Measurements from ENCODE around the gene HRG. TPM values are rescaled to one million over a fixed set of nuclear protein-coding genes. Genes with fewer than 3 reads are reported as not detected.

The HRG gene
- total RNA-seq, 1 experiment from 2014 or later, result not detected

DNA sequence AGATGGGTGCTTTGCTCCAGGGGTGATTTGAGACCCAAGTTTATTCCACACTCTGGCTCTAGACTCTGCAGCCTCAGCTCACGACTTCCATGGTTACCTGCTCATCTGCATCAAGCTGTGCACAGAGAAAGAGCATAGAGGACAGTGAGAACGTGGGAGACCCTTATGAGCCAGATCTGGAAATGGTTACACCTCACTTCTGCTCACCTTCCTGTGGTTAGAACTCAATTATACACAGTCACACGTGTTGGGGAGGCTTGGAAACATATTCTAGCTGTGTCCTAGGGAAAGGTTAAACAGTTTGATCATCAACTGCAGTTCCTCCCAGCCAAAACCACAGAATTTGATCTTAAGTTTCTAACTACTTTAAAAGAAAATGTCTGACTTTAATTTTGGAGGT is 23.8 kb upstream of the HRG start:
- no peaks in the 10 kb centered on the region for H4K20me1 ChIP-seq (ENCODE audit: insufficient read depth, low read depth, low read length)
- no peak overlapping the region for H3K4me2 ChIP-seq (ENCODE audit: low read depth, low read length, poor library complexity, severe bottlenecking)
- no peak for DNase-seq
- H3K36me3 ChIP-seq (ENCODE audit: insufficient read depth, low read length), result no peaks in the 10 kb centered on the region
- H3K79me2 ChIP-seq (ENCODE audit: low read length), result no peaks in the 10 kb centered on the region
- H2AFZ ChIP-seq (ENCODE audit: low read length), result no peak overlapping the region
- H3K27me3 ChIP-seq (ENCODE audit: low read length), result no peaks in the 10 kb centered on the region
- H3K9me2 ChIP-seq (replicated peaks; ENCODE audit: insufficient read depth, low read length), result no peaks in the 10 kb centered on the region
- H3K4me3 ChIP-seq (ENCODE audit: low read length), result no peak overlapping the region
- H3K9me3 ChIP-seq (ENCODE audit: low read length), result no peaks in the 10 kb centered on the region
- H3K9ac ChIP-seq (ENCODE audit: low read length), result no peak overlapping the region
- no peaks in the 10 kb centered on the region for H3K4me1 ChIP-seq (ENCODE audit: low read length)
- no peak overlapping the region for H3K27ac ChIP-seq (ENCODE audit: low read length)

DNA sequence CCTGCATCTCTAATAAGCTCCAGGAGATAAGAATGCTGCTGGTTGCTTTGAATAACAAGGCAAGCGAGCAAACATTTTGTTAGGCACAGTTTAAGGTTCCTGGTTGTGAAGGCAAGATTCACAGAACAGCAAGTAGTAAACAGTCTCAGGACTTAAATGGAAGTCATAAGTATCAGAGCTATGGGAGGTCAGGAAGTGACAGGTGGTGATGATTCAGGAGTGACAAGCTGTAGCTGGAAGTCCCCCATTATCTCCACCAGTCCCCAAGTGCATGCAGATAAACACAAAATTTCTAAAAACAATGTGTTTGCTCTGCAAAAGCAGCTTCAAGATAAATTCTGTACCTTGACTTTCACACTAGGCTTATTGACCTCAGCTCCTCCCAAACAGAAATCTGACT is 22.3 kb upstream of the HRG start:
- H3K36me3 ChIP-seq (ENCODE audit: insufficient read depth, low read length), result no peaks in the 10 kb centered on the region
- no peak overlapping the region for H3K4me2 ChIP-seq (ENCODE audit: low read depth, low read length, poor library complexity, severe bottlenecking)
- H3K79me2 ChIP-seq (ENCODE audit: low read length), result no peaks in the 10 kb centered on the region
- no peak overlapping the region for H3K27ac ChIP-seq (ENCODE audit: low read length)
- no peak overlapping the region for H3K9ac ChIP-seq (ENCODE audit: low read length)
- no peaks in the 10 kb centered on the region for H3K9me3 ChIP-seq (ENCODE audit: low read length)
- H3K9me2 ChIP-seq (replicated peaks; ENCODE audit: insufficient read depth, low read length), result no peaks in the 10 kb centered on the region
- DNase-seq, result no peak
- no peak overlapping the region for H3K4me3 ChIP-seq (ENCODE audit: low read length)
- H4K20me1 ChIP-seq (ENCODE audit: insufficient read depth, low read depth, low read length), result no peaks in the 10 kb centered on the region
- no peaks in the 10 kb centered on the region for H3K4me1 ChIP-seq (ENCODE audit: low read length)
- no peak overlapping the region for H2AFZ ChIP-seq (ENCODE audit: low read length)
- no peaks in the 10 kb centered on the region for H3K27me3 ChIP-seq (ENCODE audit: low read length)

DNA sequence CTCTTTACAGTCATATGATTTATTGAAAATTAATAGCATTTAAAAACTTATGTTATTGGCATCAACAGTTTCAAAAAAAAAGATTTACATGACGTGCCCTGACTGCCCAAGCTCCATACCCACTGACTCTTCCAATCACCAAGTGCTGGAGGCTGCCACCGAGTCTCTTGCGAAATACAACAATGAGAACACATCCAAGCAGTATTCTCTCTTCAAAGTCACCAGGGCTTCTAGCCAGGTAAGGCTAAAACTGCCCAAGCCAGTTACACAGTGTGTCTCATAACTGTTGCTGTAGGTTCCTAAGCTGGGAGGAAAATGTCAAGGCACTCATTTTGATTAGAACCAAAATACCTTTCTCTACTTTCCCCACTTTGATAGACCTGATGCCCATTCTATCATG is 21.1 kb upstream of the HRG start:
- H3K9me3 ChIP-seq (ENCODE audit: low read length), result no peaks in the 10 kb centered on the region
- DNase-seq, result no peak
- H3K4me3 ChIP-seq (ENCODE audit: low read length), result no peak overlapping the region
- no peaks in the 10 kb centered on the region for H3K4me1 ChIP-seq (ENCODE audit: low read length)
- no peaks in the 10 kb centered on the region for H3K36me3 ChIP-seq (ENCODE audit: insufficient read depth, low read length)
- H2AFZ ChIP-seq (ENCODE audit: low read length), result no peak overlapping the region
- no peak overlapping the region for H3K4me2 ChIP-seq (ENCODE audit: low read depth, low read length, poor library complexity, severe bottlenecking)
- H3K27me3 ChIP-seq (ENCODE audit: low read length), result no peaks in the 10 kb centered on the region
- no peaks in the 10 kb centered on the region for H3K79me2 ChIP-seq (ENCODE audit: low read length)
- H4K20me1 ChIP-seq (ENCODE audit: insufficient read depth, low read depth, low read length), result no peaks in the 10 kb centered on the region
- no peak overlapping the region for H3K27ac ChIP-seq (ENCODE audit: low read length)
- no peak overlapping the region for H3K9ac ChIP-seq (ENCODE audit: low read length)
- no peaks in the 10 kb centered on the region for H3K9me2 ChIP-seq (replicated peaks; ENCODE audit: insufficient read depth, low read length)

DNA sequence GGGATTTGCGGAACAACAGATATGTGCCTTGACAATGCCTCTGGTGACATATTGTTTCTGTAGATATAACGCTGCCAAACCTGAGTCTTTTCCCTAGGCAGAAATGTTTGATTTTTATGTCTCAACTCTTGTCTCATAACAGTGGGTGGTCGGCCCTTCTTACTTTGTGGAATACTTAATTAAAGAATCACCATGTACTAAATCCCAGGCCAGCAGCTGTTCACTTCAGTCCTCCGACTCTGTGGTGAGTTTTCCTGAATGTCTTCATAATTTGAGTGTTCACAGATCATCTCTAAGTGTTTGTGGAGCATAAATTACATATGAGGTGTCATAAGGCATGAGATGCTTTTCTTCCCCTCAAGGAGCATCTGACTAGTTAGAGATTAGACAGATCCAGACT is 19.7 kb upstream of the HRG start:
- Histone ChIP-seq H2AFZ (ENCODE audit: low read length) (no peak overlapping the region), H3K4me2 (ENCODE audit: low read depth, low read length, poor library complexity, severe bottlenecking) (no peak overlapping the region), H3K4me3 (ENCODE audit: low read length) (no peak overlapping the region), H3K36me3 (ENCODE audit: insufficient read depth, low read length) (no peaks in the 10 kb centered on the region), H3K9me2 (replicated peaks; ENCODE audit: insufficient read depth, low read length) (no peaks in the 10 kb centered on the region), H3K79me2 (ENCODE audit: low read length) (no peaks in the 10 kb centered on the region), H3K9me3 (ENCODE audit: low read length) (no peaks in the 10 kb centered on the region), H3K27me3 (ENCODE audit: low read length) (no peaks in the 10 kb centered on the region), H4K20me1 (ENCODE audit: insufficient read depth, low read depth, low read length) (no peaks in the 10 kb centered on the region), H3K9ac (ENCODE audit: low read length) (no peak overlapping the region), H3K27ac (ENCODE audit: low read length) (no peak overlapping the region), H3K4me1 (ENCODE audit: low read length) (no peaks in the 10 kb centered on the region)
- no peak for DNase-seq

DNA sequence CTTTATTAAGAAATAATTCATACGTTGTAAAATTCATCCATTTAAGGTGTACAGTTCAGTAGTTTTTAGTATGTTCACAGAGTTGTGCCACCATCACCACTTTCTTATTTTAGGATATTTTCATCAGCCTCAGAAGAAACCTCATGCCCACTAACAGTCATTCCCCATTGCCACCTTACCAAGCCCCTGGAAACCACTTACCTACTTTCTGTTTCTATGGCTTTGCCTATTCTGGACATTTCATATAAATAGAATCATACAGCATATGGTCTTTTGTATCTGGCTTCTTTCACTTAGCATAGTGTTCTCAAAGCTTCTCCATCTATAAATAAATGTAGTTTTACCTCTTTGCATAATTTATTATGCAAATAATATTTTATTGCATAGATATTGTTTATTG is 19.0 kb upstream of the HRG start:
- peaks cover 2% of the 10 kb centered on the region for H3K4me1 ChIP-seq (ENCODE audit: low read length)

DNA sequence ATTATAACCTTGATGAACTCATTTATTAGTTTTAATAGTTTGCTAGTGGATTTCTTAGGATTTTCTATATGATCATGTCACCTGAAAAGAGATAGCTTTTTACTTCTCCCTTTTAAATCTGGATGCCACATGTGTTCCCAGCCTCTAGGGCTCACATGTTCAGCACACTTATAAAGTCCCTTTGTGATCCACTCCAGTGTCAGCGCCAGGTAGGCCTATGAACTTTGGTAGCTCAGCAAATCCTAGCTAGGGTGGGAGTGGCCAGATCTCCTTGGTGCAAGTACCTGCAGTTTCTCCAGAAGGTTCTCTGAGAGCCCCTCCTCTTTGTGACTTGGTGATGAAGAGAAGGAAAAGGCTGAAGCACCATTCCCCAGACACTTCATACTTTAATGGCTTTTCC is 17.0 kb upstream of the HRG start:
- Histone ChIP-seq H3K36me3 (ENCODE audit: insufficient read depth, low read length) (no peaks in the 10 kb centered on the region), H3K4me3 (ENCODE audit: low read length) (no peak overlapping the region), H4K20me1 (ENCODE audit: insufficient read depth, low read depth, low read length) (no peaks in the 10 kb centered on the region), H3K27ac (ENCODE audit: low read length) (no peak overlapping the region), H3K27me3 (ENCODE audit: low read length) (no peaks in the 10 kb centered on the region), H3K9ac (ENCODE audit: low read length) (no peak overlapping the region), H3K9me2 (replicated peaks; ENCODE audit: insufficient read depth, low read length) (no peaks in the 10 kb centered on the region), H3K9me3 (ENCODE audit: low read length) (no peaks in the 10 kb centered on the region), H3K4me2 (ENCODE audit: low read depth, low read length, poor library complexity, severe bottlenecking) (no peak overlapping the region), H3K4me1 (ENCODE audit: low read length) (peaks cover 22% of the 10 kb centered on the region), H2AFZ (ENCODE audit: low read length) (no peak overlapping the region), H3K79me2 (ENCODE audit: low read length) (no peaks in the 10 kb centered on the region)
- no peak for DNase-seq

More for the DNA sequence above, 19.0 kb upstream of the HRG start:
- Histone ChIP-seq H4K20me1 (ENCODE audit: insufficient read depth, low read depth, low read length) (no peaks in the 10 kb centered on the region), H3K9me2 (replicated peaks; ENCODE audit: insufficient read depth, low read length) (no peaks in the 10 kb centered on the region), H3K9me3 (ENCODE audit: low read length) (no peaks in the 10 kb centered on the region), H3K27ac (ENCODE audit: low read length) (no peak overlapping the region), H3K9ac (ENCODE audit: low read length) (no peak overlapping the region), H2AFZ (ENCODE audit: low read length) (no peak overlapping the region), H3K79me2 (ENCODE audit: low read length) (no peaks in the 10 kb centered on the region), H3K27me3 (ENCODE audit: low read length) (no peaks in the 10 kb centered on the region), H3K4me3 (ENCODE audit: low read length) (no peak overlapping the region), H3K4me2 (ENCODE audit: low read depth, low read length, poor library complexity, severe bottlenecking) (no peak overlapping the region), H3K36me3 (ENCODE audit: insufficient read depth, low read length) (no peaks in the 10 kb centered on the region)
- no peak for DNase-seq

DNA sequence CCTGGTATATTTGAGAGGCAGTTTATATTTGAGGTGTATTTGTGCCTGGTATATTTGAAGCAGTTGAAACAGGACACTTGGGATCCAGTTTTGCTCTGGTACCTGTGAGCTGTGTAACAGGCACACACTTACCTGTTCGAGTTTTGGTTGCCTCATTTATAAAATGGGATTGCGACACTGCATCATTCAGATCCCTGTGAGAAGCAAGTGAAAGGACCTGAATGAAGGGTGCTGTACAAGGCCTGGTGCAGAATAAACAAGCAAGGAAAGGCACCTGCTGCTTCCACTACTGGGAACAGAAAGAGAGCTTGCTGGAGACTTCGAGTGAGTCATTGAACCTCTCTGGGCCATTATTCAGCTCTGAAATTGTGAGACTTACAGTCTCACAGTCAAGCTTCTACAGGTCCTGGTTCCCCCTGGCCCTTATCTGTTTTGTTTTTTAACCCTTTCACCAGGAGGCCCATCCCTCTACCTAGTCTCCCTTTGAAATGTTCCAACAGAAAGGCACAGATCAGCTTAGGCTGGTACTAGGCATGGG is 14.1 kb upstream of the HRG start:
- H3K79me2 ChIP-seq (ENCODE audit: low read length), result no peaks in the 10 kb centered on the region
- peak overlapping the region; percentile 50; the same call in 1 of the 2 replicates for H3K9ac ChIP-seq (ENCODE audit: low read length)
- H3K9me2 ChIP-seq (replicated peaks; ENCODE audit: insufficient read depth, low read length), result no peaks in the 10 kb centered on the region
- no peaks in the 10 kb centered on the region for H3K27me3 ChIP-seq (ENCODE audit: low read length)
- H4K20me1 ChIP-seq (ENCODE audit: insufficient read depth, low read depth, low read length), result no peaks in the 10 kb centered on the region
- H2AFZ ChIP-seq (ENCODE audit: low read length), result no peak overlapping the region
- peak; percentile 52 for DNase-seq
- H3K4me3 ChIP-seq (ENCODE audit: low read length), result peak overlapping the region; percentile 36; the same call in 1 of the 2 replicates
- H3K9me3 ChIP-seq (ENCODE audit: low read length), result no peaks in the 10 kb centered on the region
- no peaks in the 10 kb centered on the region for H3K36me3 ChIP-seq (ENCODE audit: insufficient read depth, low read length)
- peaks cover 25% of the 10 kb centered on the region for H3K4me1 ChIP-seq (ENCODE audit: low read length)
- peak overlapping the region; percentile 88 for H3K27ac ChIP-seq (ENCODE audit: low read length)
- peak overlapping the region; percentile 53 for H3K4me2 ChIP-seq (ENCODE audit: low read depth, low read length, poor library complexity, severe bottlenecking)

DNA sequence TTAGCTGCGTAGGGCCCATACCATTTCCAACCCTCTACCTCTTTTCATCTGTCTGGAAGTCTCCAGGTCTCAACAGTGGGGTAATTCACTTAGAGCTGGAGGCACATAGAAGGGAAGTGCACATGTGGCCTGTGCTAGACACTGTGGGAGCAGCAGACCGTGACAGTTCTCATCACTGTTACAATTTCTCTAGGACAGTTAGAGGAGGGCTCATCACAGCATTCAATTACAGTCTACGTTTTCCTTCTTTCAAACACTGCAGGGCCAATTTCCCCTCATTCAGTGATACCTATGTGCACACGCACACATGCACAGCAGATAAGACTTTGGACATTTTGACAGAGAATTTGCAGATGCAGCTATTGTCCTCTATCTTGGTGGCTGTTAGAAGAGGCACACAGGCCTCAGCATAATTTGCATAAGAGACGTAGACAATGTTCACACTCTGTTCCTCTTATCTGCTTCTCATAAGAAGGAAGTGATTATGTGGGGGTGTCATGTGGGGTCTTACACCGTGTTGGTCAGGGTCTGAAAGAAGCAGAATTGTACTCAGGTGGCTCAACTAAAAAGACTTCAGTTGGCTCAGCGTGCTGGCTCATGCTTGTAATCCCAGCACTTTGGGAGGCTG is 12.6 kb upstream of the HRG start:
- no peaks in the 10 kb centered on the region for H3K36me3 ChIP-seq (ENCODE audit: insufficient read depth, low read length)
- H3K9me2 ChIP-seq (replicated peaks; ENCODE audit: insufficient read depth, low read length), result no peaks in the 10 kb centered on the region
- no peaks in the 10 kb centered on the region for H3K79me2 ChIP-seq (ENCODE audit: low read length)
- H3K27me3 ChIP-seq (ENCODE audit: low read length), result no peaks in the 10 kb centered on the region
- H3K4me2 ChIP-seq (ENCODE audit: low read depth, low read length, poor library complexity, severe bottlenecking), result peak overlapping the region; percentile 53
- H3K4me3 ChIP-seq (ENCODE audit: low read length), result peak overlapping the region; percentile 36
- peak; percentile 94 for DNase-seq
- no peaks in the 10 kb centered on the region for H4K20me1 ChIP-seq (ENCODE audit: insufficient read depth, low read depth, low read length)
- H3K9ac ChIP-seq (ENCODE audit: low read length), result peak overlapping the region; percentile 50
- peak overlapping the region; percentile 88 for H3K27ac ChIP-seq (ENCODE audit: low read length)
- H3K9me3 ChIP-seq (ENCODE audit: low read length), result no peaks in the 10 kb centered on the region
- H3K4me1 ChIP-seq (ENCODE audit: low read length), result peaks cover 25% of the 10 kb centered on the region
- H2AFZ ChIP-seq (ENCODE audit: low read length), result peak overlapping the region; percentile 71

Measured in Karpas-422 (cell line).